ENCODE results near the gene ACTN3.

Gene ACTN3

DNA sequence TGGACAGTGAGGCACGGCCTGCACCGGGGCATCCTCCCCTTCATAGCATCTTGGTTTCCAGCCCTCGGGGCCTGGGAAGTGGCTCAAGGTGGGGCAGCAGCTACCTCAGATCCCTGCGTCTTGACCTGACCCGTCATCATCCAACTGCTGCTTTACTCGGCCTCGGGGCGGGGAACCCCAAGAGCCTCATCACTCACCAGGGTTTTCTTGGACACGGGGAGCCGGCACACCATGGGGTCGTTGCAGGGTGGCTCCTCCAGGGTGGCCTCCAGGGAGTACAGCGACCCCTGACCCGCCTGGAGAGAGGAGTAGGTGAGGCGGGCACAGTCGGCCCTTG is 21.1 kb downstream of the ACTN3 start:
- TF ChIP-seq ZFX (IDR thresholded peaks at IDR 0.05) (no peak), CTCF (conservative IDR thresholded peaks at IDR 0.05) (no peak)
- H3K27ac ChIP-seq = peak overlapping the region; percentile 76

GRCh38 chr11:66568124-66568916 is 21.6 kb downstream of the ACTN3 start, which contains the start of gene CTSF:
TSS of gene CTSF (minus strand) at chr11:66568606. CDS start at chr11:66568486, 120 bp downstream.
- TF ChIP-seq ZFX (IDR thresholded peaks at IDR 0.05) = peak; percentile 90; the same call in 1 of the 2 replicates
- TF ChIP-seq CTCF (conservative IDR thresholded peaks at IDR 0.05) = no peak
- peak within 1 kb of the TSS; percentile 76 for H3K27ac ChIP-seq

DNA sequence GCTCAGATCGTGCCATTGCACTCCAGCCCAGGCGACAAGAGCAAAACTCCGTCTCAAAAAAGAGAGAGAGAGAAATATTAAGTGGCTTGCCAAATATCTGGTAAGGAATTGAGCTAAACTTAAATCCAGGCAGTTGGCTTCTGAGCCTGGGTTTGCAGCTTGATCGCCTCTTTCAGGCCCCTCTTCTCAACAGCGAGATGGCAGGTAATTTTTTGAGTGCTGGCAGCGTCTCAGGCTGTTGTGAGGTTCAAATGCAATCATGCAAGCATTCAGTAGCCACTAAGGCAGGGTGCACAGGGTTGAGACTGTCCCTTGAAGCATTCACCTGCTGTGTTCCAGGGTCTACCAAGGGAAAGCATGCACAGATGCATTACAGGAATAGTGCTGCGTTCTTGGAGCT is 22.4 kb downstream of the ACTN3 start:
- TF ChIP-seq ZFX (IDR thresholded peaks at IDR 0.05) (no peak), CTCF (conservative IDR thresholded peaks at IDR 0.05) (no peak)
- peak overlapping the region; percentile 76 for H3K27ac ChIP-seq

- TF ChIP-seq CTCF (conservative IDR thresholded peaks at IDR 0.05) (no peak), ZFX (IDR thresholded peaks at IDR 0.05) (no peak)
- H3K27ac ChIP-seq = no peak overlapping the region
Measured at GRCh38 chr11:66570079-66570849, 23.6 kb downstream of the ACTN3 start.

GRCh38 chr11:66570850-66571180 is 24.1 kb downstream of the ACTN3 start:
- H3K27ac ChIP-seq = no peak overlapping the region
- TF ChIP-seq ZFX (IDR thresholded peaks at IDR 0.05) = no peak
- TF ChIP-seq CTCF (conservative IDR thresholded peaks at IDR 0.05) = no peak

DNA sequence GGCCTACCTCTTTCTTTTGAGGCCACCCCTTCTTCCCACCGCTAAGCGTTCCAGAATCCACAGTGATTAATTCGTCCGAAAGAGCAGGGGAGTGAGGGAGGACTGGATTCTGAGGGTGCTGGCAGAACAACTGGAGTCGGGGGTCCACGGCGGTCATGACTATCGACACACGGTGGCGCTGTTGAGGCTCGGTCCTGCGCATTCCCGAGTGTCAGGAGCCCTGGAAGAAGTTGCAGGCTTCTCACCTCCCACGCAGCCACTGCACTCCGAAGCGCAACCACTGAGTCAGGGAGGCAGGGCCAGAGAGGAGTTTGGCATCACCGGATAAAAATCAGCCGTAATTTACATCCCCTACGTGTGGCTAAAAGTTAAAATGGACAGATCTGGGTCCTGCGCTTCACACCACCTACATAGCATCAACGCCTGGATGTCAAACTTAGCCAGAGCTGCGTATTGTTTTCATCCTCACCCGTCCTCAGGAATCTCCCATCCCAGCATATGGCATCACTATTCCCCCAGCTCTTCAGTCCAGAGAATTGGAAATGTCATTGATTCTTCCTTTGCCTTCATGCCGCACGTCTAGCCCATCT is 32.4 kb downstream of the ACTN3 start:
- TF ChIP-seq CTCF (conservative IDR thresholded peaks at IDR 0.05) (peak; percentile 87), ZFX (IDR thresholded peaks at IDR 0.05) (no peak)
- no peak overlapping the region for H3K27ac ChIP-seq

DNA sequence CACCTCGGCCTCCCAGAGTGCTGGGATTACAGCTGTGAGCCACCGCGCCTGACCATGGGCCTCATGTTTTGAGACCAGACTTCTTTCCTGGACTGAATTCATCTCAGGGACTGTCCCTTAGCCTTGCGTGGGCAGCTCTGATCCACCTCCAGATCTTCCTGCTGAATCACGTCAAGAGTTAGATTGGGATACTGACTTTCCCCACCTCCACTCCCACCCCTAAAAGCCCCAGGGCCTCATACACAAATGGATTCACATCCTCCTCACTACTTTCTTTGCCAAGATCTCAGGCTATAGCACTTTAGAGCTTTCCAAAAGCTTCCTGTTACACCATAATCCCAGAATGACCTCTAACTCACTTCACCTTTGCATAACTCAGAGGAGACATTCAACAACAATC is 34.1 kb downstream of the ACTN3 start:
- no peak overlapping the region for H3K27ac ChIP-seq
- TF ChIP-seq CTCF (conservative IDR thresholded peaks at IDR 0.05) (no peak), ZFX (IDR thresholded peaks at IDR 0.05) (no peak)
